Osteoblast (primary cell): ENCODE data around the gene LRP2BP. TPM values are rescaled to one million over a fixed set of nuclear protein-coding genes. Genes with fewer than 3 reads are reported as not detected.
A peak's percentile ranks its signal among the peaks of the same experiment; 100 is the strongest.

ENCODE experiments used
- DNase-seq: peaks from one replicate; pipeline ENCODE4 v3.0.0; 2011; ENCODE audit warnings: low spot score, mixed read lengths; ENCODE audit not compliant: insufficient read length; ENCODE audit errors: missing footprints
- H2AFZ ChIP-seq: 2 replicates; pipeline ENCODE4 v1.6.0; 2011; ENCODE audit warnings: mild to moderate bottlenecking, low read length
- H3K27ac ChIP-seq: 2 replicates; pipeline ENCODE4 v1.5.1; 2011; ENCODE audit warnings: mild to moderate bottlenecking, low read depth, low read length, moderate library complexity
- H3K27me3 ChIP-seq: 2 replicates; pipeline ENCODE4 v1.6.0; 2012; ENCODE audit warnings: mild to moderate bottlenecking, control low read depth, inconsistent platforms, low read length, moderate library complexity; ENCODE audit not compliant: insufficient read depth
- H3K36me3 ChIP-seq: 2 replicates; pipeline ENCODE4 v1.5.1; 2011; ENCODE audit warnings: mild to moderate bottlenecking, low read length, control low read depth, moderate library complexity; ENCODE audit not compliant: insufficient read depth
- H3K4me1 ChIP-seq: 2 replicates; pipeline ENCODE4 v1.5.1; 2011; ENCODE audit warnings: mild to moderate bottlenecking, low read length, control low read depth, moderate library complexity; ENCODE audit not compliant: insufficient read depth
- H3K4me2 ChIP-seq: 2 replicates; pipeline ENCODE4 v1.6.0; 2011; ENCODE audit warnings: mild to moderate bottlenecking, low read length; ENCODE audit not compliant: insufficient read depth
- H3K4me3 ChIP-seq: fragments of 200-600 bp; sonication (generic); 3 replicates; pipeline ENCODE4 v1.5.1; 2012; ENCODE audit warnings: mild to moderate bottlenecking, low read length, inconsistent platforms; ENCODE audit not compliant: insufficient read depth
- H3K79me2 ChIP-seq: 2 replicates; pipeline ENCODE4 v1.6.0; 2012; ENCODE audit warnings: mild to moderate bottlenecking, low read length, control low read depth, inconsistent platforms; ENCODE audit not compliant: insufficient read depth
- H3K9me3 ChIP-seq: 2 replicates; pipeline ENCODE4 v1.5.1; 2011; ENCODE audit warnings: low read depth, low read length, control low read depth
- H4K20me1 ChIP-seq: 2 replicates; pipeline ENCODE4 v1.6.0; 2012; ENCODE audit warnings: mild to moderate bottlenecking, low read length, control low read depth; ENCODE audit not compliant: insufficient read depth
- total RNA-seq: library from RNA; depleted of rRNA; stranded (reverse); fragments of >200 nt; gene quantifications from 2 replicates; pipeline ENCODE4 v1.2.3, GENCODE V29; 2012
- TF ChIP-seq, protein P1 (sequence below): IDR thresholded peaks from 2 replicates; pipeline ENCODE4 v1.5.1; 2011; ENCODE audit warnings: mild to moderate bottlenecking, low read depth, low read length, moderate library complexity; ENCODE audit errors: extremely low read depth

Gene LRP2BP
- total RNA-seq, 1 donor, result 1.4 TPM

DNA sequence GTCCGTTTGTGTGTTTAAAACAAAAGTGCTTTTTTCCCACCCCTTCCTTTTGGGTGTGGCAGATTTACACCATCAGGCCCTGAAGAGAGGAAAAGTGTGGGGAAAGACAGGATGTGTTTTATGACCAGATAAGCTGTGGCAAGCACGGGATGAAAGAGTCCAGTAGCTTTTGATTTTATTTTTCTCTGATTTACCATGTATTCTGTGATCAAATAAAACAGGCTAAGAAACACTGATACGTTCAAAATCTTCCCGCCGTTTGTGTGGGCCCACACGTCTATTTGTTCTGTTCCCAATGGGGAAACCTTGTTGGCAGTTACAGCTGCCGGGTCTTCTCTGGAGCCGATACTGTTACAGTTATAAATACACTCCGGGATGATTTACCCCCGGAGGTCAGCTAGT lies 10.8 kb downstream of the LRP2BP start:
- Histone ChIP-seq H3K36me3 (no peaks in the 10 kb centered on the region), H4K20me1 (no peaks in the 10 kb centered on the region), H3K27me3 (no peaks in the 10 kb centered on the region), H2AFZ (peak overlapping the region; percentile 32), H3K4me1 (peaks cover 11% of the 10 kb centered on the region), H3K27ac (no peak overlapping the region), H3K9me3 (no peaks in the 10 kb centered on the region), H3K79me2 (no peaks in the 10 kb centered on the region), H3K4me3 (no peak overlapping the region), H3K4me2 (peak overlapping the region; percentile 51)
- TF ChIP-seq, protein P1, sequence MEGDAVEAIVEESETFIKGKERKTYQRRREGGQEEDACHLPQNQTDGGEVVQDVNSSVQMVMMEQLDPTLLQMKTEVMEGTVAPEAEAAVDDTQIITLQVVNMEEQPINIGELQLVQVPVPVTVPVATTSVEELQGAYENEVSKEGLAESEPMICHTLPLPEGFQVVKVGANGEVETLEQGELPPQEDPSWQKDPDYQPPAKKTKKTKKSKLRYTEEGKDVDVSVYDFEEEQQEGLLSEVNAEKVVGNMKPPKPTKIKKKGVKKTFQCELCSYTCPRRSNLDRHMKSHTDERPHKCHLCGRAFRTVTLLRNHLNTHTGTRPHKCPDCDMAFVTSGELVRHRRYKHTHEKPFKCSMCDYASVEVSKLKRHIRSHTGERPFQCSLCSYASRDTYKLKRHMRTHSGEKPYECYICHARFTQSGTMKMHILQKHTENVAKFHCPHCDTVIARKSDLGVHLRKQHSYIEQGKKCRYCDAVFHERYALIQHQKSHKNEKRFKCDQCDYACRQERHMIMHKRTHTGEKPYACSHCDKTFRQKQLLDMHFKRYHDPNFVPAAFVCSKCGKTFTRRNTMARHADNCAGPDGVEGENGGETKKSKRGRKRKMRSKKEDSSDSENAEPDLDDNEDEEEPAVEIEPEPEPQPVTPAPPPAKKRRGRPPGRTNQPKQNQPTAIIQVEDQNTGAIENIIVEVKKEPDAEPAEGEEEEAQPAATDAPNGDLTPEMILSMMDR, result no peak
- DNase-seq, result no peak

DNA sequence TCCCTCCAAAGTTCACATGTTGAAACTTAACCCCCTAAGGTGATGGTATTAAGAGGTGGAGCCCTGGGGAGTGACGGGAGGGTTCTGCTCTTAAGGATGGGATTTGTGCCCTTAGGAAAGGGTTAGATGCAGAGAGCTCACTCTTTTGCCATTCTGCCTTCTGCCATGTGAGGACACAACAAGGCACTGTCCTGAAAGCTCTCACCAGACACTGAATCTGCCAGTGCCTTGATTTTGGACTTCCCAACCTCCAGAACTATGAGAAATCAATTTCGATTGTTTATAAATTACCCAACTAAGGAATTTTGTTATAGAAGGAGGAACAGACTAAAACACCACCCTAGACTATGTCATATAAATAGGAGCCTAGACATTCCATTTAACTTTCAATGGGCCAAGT lies 11.7 kb downstream of the LRP2BP start:
- no peak overlapping the region for H3K4me2 ChIP-seq
- TF ChIP-seq, protein P1, result no peak
- no peaks in the 10 kb centered on the region for H3K36me3 ChIP-seq
- no peak for DNase-seq
- H3K4me3 ChIP-seq, result no peak overlapping the region
- no peaks in the 10 kb centered on the region for H3K79me2 ChIP-seq
- no peaks in the 10 kb centered on the region for H3K27me3 ChIP-seq
- H3K4me1 ChIP-seq, result peaks cover 11% of the 10 kb centered on the region
- no peak overlapping the region for H2AFZ ChIP-seq
- no peak overlapping the region for H3K27ac ChIP-seq
- no peaks in the 10 kb centered on the region for H4K20me1 ChIP-seq
- no peaks in the 10 kb centered on the region for H3K9me3 ChIP-seq

DNA sequence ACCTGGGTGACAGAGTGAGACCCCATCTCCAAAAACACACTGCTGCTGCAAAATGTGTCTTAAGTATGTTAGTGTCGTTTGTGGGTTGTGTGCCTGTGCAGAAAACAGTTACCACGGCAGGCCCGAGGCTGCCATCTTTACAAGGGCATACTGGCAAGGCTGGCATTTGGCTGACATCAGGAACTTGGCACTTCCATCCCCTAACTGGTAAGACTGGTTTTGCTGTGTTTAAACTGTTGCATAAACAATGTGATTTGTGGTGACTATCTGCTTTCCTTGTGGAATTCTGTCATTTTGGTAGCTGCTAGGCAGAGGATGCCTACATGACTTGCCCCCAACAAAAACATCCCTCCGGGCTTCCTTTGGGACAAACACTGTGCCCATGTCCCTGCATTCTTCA lies 12.3 kb downstream of the LRP2BP start:
- Histone ChIP-seq H4K20me1 (no peaks in the 10 kb centered on the region), H3K9me3 (no peaks in the 10 kb centered on the region), H3K4me2 (no peak overlapping the region), H3K4me3 (no peak overlapping the region), H3K79me2 (no peaks in the 10 kb centered on the region), H3K27me3 (no peaks in the 10 kb centered on the region), H3K27ac (no peak overlapping the region), H3K36me3 (peaks cover 4% of the 10 kb centered on the region), H3K4me1 (peaks cover 11% of the 10 kb centered on the region), H2AFZ (no peak overlapping the region)
- TF ChIP-seq, protein P1, result no peak
- DNase-seq, result no peak

DNA sequence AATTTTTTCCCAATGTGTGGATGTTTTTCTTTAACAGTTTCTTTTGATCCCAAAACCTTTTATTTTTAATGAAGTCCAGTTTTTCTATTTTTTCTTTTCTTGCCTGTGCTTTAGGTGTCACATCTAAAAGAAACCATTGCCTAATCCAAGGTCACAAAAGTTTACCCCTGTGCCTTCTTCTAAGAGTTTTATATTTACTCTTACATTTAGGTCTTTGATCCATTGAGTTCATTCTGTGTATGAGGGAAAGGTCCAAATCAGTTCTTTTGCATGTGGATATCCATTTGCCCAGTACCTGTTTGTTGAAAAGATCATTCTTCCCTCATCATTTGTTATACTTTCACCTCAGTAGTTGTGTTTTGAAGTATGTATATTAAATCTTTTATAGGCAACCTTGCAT lies 13.0 kb downstream of the LRP2BP start:
- TF ChIP-seq, protein P1, result no peak

More for the DNA sequence above, 13.0 kb downstream of the LRP2BP start:
- H3K27me3 ChIP-seq, result no peaks in the 10 kb centered on the region
- H4K20me1 ChIP-seq, result no peaks in the 10 kb centered on the region
- H3K27ac ChIP-seq, result no peak overlapping the region
- no peak overlapping the region for H2AFZ ChIP-seq
- DNase-seq, result no peak
- H3K79me2 ChIP-seq, result no peaks in the 10 kb centered on the region
- no peak overlapping the region for H3K4me2 ChIP-seq
- H3K4me1 ChIP-seq, result peaks cover 11% of the 10 kb centered on the region
- no peaks in the 10 kb centered on the region for H3K9me3 ChIP-seq
- no peak overlapping the region for H3K4me3 ChIP-seq
- peaks cover 11% of the 10 kb centered on the region for H3K36me3 ChIP-seq
